ENCODE measurements around the gene LCE1A. TPM values are rescaled to one million over a fixed set of nuclear protein-coding genes. Genes with fewer than 3 reads are reported as not detected.

Gene LCE1A
- polyA plus RNA-seq, 1 donor from 2014 or later, result not detected

GRCh38 chr1:152858062-152858461 lies 30.8 kb downstream of the LCE1A start:
- Histone ChIP-seq H3K4me3 (ENCODE audit: low read length) (no peak overlapping the region), H3K4me2 (ENCODE audit: low read length) (no peak overlapping the region), H3K9me2 (ENCODE audit: insufficient read depth, low read length) (no peaks in the 10 kb centered on the region), H3K36me3 (ENCODE audit: insufficient read depth, low read length) (no peaks in the 10 kb centered on the region), H3F3A (ENCODE audit: insufficient read depth, low read length, poor library complexity, severe bottlenecking) (no peaks in the 10 kb centered on the region), H4K20me1 (ENCODE audit: insufficient read depth) (no peaks in the 10 kb centered on the region), H3K9ac (ENCODE audit: low read length) (no peak overlapping the region), H3K27me3 (ENCODE audit: insufficient read depth, low read depth, low read length) (no peaks in the 10 kb centered on the region), H3K27ac (ENCODE audit: low read length) (no peak overlapping the region), H3K79me2 (replicated peaks; ENCODE audit: insufficient read depth, low read length) (no peaks in the 10 kb centered on the region), H3K9me3 (ENCODE audit: low read length) (no peaks in the 10 kb centered on the region), H2AFZ (ENCODE audit: low read depth, low read length) (no peak overlapping the region)
- no peak for TF ChIP-seq TAF1 (IDR thresholded peaks at IDR 0.05; ENCODE audit: low read depth)
- no peak for TF ChIP-seq MXI1 (conservative IDR thresholded peaks at IDR 0.05; ENCODE audit: poor library complexity, severe bottlenecking)
- no peak for TF ChIP-seq EZH2 (IDR thresholded peaks at IDR 0.05; ENCODE audit: borderline replicate concordance, insufficient read depth, low read length, poor library complexity, severe bottlenecking)
- no peak for TF ChIP-seq RAD21 (conservative IDR thresholded peaks at IDR 0.05)
- TF ChIP-seq SMC3 (conservative IDR thresholded peaks at IDR 0.05; ENCODE audit: poor library complexity), result no peak
- no peak for TF ChIP-seq POLR2AphosphoS5 (IDR thresholded peaks at IDR 0.05)
- TF ChIP-seq CTCF (IDR thresholded peaks at IDR 0.05; ENCODE audit: poor library complexity, severe bottlenecking), result no peak
- TF ChIP-seq EP300 (conservative IDR thresholded peaks at IDR 0.05; ENCODE audit: poor library complexity, severe bottlenecking), result no peak
- TF ChIP-seq REST (IDR thresholded peaks at IDR 0.05; ENCODE audit: borderline replicate concordance), result no peak

- Histone ChIP-seq H3K4me2 (ENCODE audit: low read length) (no peak within 1 kb of the TSS), H3K27ac (ENCODE audit: low read length) (no peak within 1 kb of the TSS), H2AFZ (ENCODE audit: low read depth, low read length) (no peak within 1 kb of the TSS), H3K79me2 (replicated peaks; ENCODE audit: insufficient read depth, low read length) (no peaks in the 10 kb centered on the region), H3K4me3 (ENCODE audit: low read length) (no peak within 1 kb of the TSS), H3K27me3 (ENCODE audit: insufficient read depth, low read depth, low read length) (no peaks in the 10 kb centered on the region), H4K20me1 (ENCODE audit: insufficient read depth) (no peaks in the 10 kb centered on the region), H3F3A (ENCODE audit: insufficient read depth, low read length, poor library complexity, severe bottlenecking) (no peaks in the 10 kb centered on the region), H3K9me2 (ENCODE audit: insufficient read depth, low read length) (no peaks in the 10 kb centered on the region), H3K36me3 (ENCODE audit: insufficient read depth, low read length) (no peaks in the 10 kb centered on the region), H3K9ac (ENCODE audit: low read length) (no peak within 1 kb of the TSS), H3K9me3 (ENCODE audit: low read length) (no peaks in the 10 kb centered on the region)
- TF ChIP-seq RAD21 (conservative IDR thresholded peaks at IDR 0.05), result no peak
- TF ChIP-seq POLR2AphosphoS5 (IDR thresholded peaks at IDR 0.05), result no peak
- no peak for TF ChIP-seq REST (IDR thresholded peaks at IDR 0.05; ENCODE audit: borderline replicate concordance)
- TF ChIP-seq MXI1 (conservative IDR thresholded peaks at IDR 0.05; ENCODE audit: poor library complexity, severe bottlenecking), result no peak
- no peak for TF ChIP-seq EZH2 (IDR thresholded peaks at IDR 0.05; ENCODE audit: borderline replicate concordance, insufficient read depth, low read length, poor library complexity, severe bottlenecking)
- TF ChIP-seq CTCF (IDR thresholded peaks at IDR 0.05; ENCODE audit: poor library complexity, severe bottlenecking), result no peak
- no peak for TF ChIP-seq SMC3 (conservative IDR thresholded peaks at IDR 0.05; ENCODE audit: poor library complexity)
- TF ChIP-seq EP300 (conservative IDR thresholded peaks at IDR 0.05; ENCODE audit: poor library complexity, severe bottlenecking), result no peak
- no peak for TF ChIP-seq TAF1 (IDR thresholded peaks at IDR 0.05; ENCODE audit: low read depth)
These were observed 32.4 kb downstream of the LCE1A start, which contains the start of gene LCE7A for GRCh38 chr1:152859696-152860095. TSS of gene LCE7A (plus strand) at chr1:152859996. CDS start at chr1:152860698, 702 bp downstream.
